ENCODE measurements around the gene FYB1. TPM values are rescaled to one million over a fixed set of nuclear protein-coding genes. Genes with fewer than 3 reads are reported as not detected.
A peak's percentile ranks its signal among the peaks of the same experiment; 100 is the strongest.

The FYB1 gene
- total RNA-seq, 1 donor from 2014 or later, result 0.11 TPM

GRCh38 chr5:39074017-39074814 is 145.1 kb downstream of the FYB1 start, which contains the start of gene RICTOR:
Gene RICTOR, minus strand, starts transcription at chr5:39074399. Its CDS starts 22 bp downstream, at chr5:39074377.
- no peaks in the 10 kb centered on the region for H3K27me3 ChIP-seq (ENCODE audit: insufficient read depth, low read length)
- H3K9ac ChIP-seq (ENCODE audit: low read length), result peak within 1 kb of the TSS; percentile 99
- peaks cover 31% of the 10 kb centered on the region for H3K4me1 Mint-ChIP-seq (ENCODE audit: low read depth, unreplicated experiment)
- H3K27me3 Mint-ChIP-seq (ENCODE audit: low read depth, unreplicated experiment), result no peaks in the 10 kb centered on the region
- H3K4me1 ChIP-seq (ENCODE audit: insufficient read depth, low read length), result peaks cover 12% of the 10 kb centered on the region
- H3K4me3 ChIP-seq (ENCODE audit: insufficient read depth, low read depth, low read length), result peak within 1 kb of the TSS; percentile 95
- no peaks in the 10 kb centered on the region for H3K9me3 ChIP-seq (ENCODE audit: insufficient read depth, low read depth, low read length)
- peaks cover 43% of the 10 kb centered on the region for H3K79me2 ChIP-seq (ENCODE audit: insufficient read depth, low read length)
- H3K4me3 Mint-ChIP-seq (ENCODE audit: unreplicated experiment), result peak within 1 kb of the TSS; percentile 98
- H4K20me1 ChIP-seq (ENCODE audit: insufficient read depth, low read length), result peaks cover 28% of the 10 kb centered on the region
- FAIRE-seq, result no peak
- H3K4me2 ChIP-seq (ENCODE audit: low read length), result peak within 1 kb of the TSS; percentile 91
- H3K36me3 ChIP-seq (ENCODE audit: insufficient read depth, low read length), result no peaks in the 10 kb centered on the region
- peak within 1 kb of the TSS; percentile 99 for H3K27ac Mint-ChIP-seq (ENCODE audit: unreplicated experiment)
- H3K36me3 Mint-ChIP-seq (ENCODE audit: low read depth, unreplicated experiment), result peaks cover under 1% of the 10 kb centered on the region
- no peaks in the 10 kb centered on the region for H3K9me3 Mint-ChIP-seq (ENCODE audit: unreplicated experiment)
- DNase-seq (ENCODE audit: low read depth), result peak; percentile 65
- peak within 1 kb of the TSS; percentile 83 for H2AFZ ChIP-seq (ENCODE audit: low read depth, low read length)
- TF ChIP-seq, protein P1, sequence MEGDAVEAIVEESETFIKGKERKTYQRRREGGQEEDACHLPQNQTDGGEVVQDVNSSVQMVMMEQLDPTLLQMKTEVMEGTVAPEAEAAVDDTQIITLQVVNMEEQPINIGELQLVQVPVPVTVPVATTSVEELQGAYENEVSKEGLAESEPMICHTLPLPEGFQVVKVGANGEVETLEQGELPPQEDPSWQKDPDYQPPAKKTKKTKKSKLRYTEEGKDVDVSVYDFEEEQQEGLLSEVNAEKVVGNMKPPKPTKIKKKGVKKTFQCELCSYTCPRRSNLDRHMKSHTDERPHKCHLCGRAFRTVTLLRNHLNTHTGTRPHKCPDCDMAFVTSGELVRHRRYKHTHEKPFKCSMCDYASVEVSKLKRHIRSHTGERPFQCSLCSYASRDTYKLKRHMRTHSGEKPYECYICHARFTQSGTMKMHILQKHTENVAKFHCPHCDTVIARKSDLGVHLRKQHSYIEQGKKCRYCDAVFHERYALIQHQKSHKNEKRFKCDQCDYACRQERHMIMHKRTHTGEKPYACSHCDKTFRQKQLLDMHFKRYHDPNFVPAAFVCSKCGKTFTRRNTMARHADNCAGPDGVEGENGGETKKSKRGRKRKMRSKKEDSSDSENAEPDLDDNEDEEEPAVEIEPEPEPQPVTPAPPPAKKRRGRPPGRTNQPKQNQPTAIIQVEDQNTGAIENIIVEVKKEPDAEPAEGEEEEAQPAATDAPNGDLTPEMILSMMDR (IDR thresholded peaks at IDR 0.05; ENCODE audit: insufficient read depth, low read depth, low read length), result no peak
- no peak for TF ChIP-seq EZH2 (IDR thresholded peaks at IDR 0.05; ENCODE audit: insufficient read depth, low read length)
- peak within 1 kb of the TSS; percentile 97 for H3K27ac ChIP-seq (ENCODE audit: low read depth, low read length)

DNA sequence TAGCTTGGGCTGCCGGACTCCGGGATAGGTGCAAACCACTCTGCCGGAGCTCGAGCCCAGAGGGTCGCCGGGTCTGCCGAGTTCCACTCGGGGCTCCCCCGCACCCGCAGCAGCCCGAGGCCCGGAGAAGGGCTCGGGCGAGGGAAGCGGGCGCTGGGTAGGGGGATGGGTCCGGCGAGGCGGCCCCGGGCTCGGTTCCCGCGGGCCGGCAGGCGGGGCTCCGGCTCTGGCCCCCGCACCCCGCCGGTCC is 145.7 kb downstream of the FYB1 start:
- Histone ChIP-seq H3K9ac (ENCODE audit: low read length) (peak overlapping the region; percentile 99), H3K27me3 (ENCODE audit: insufficient read depth, low read length) (no peaks in the 10 kb centered on the region), H3K4me2 (ENCODE audit: low read length) (peak overlapping the region; percentile 88), H3K79me2 (ENCODE audit: insufficient read depth, low read length) (peaks cover 48% of the 10 kb centered on the region), H3K9me3 (ENCODE audit: insufficient read depth, low read depth, low read length) (no peaks in the 10 kb centered on the region), H3K27ac (ENCODE audit: low read depth, low read length) (peak overlapping the region; percentile 97), H2AFZ (ENCODE audit: low read depth, low read length) (peak overlapping the region; percentile 34), H3K4me3 (ENCODE audit: insufficient read depth, low read depth, low read length) (peak overlapping the region; percentile 95), H4K20me1 (ENCODE audit: insufficient read depth, low read length) (peaks cover 33% of the 10 kb centered on the region), H3K4me1 (ENCODE audit: insufficient read depth, low read length) (peaks cover 12% of the 10 kb centered on the region), H3K36me3 (ENCODE audit: insufficient read depth, low read length) (no peaks in the 10 kb centered on the region)
- DNase-seq (ENCODE audit: low read depth) (no peak), FAIRE-seq (no peak)
- Mint-ChIP-seq H3K36me3 (ENCODE audit: low read depth, unreplicated experiment) (peaks cover 2% of the 10 kb centered on the region), H3K4me1 (ENCODE audit: low read depth, unreplicated experiment) (peaks cover 32% of the 10 kb centered on the region), H3K27me3 (ENCODE audit: low read depth, unreplicated experiment) (no peaks in the 10 kb centered on the region), H3K9me3 (ENCODE audit: unreplicated experiment) (no peaks in the 10 kb centered on the region), H3K4me3 (ENCODE audit: unreplicated experiment) (peak overlapping the region; percentile 98), H3K27ac (ENCODE audit: unreplicated experiment) (no peak overlapping the region)
- TF ChIP-seq, protein P1 (IDR thresholded peaks at IDR 0.05; ENCODE audit: insufficient read depth, low read depth, low read length), result no peak
- TF ChIP-seq EZH2 (IDR thresholded peaks at IDR 0.05; ENCODE audit: insufficient read depth, low read length), result no peak
